OCI-LY7 (cell line): ENCODE data around the gene RAB5IF.
"Not testable (repeated sequence)": the region's sequence is repeated elsewhere in the genome, so short reads cannot be mapped to it uniquely, and the experiment has no call there.

ENCODE experiments used
- CTCF ChIP-seq: fragments of 200-600 bp; sonication (generic); conservative IDR thresholded peaks from 2 replicates; pipeline ENCODE4 v1.5.1; 2014; ENCODE audit warnings: mild to moderate bottlenecking, antibody characterized with exemption, low read length, moderate library complexity, mixed read lengths
- EZH2phosphoT487 ChIP-seq: fragments of 200-600 bp; sonication (generic); IDR thresholded peaks from 2 replicates; pipeline ENCODE4 v1.6.1; 2018; ENCODE audit warnings: low read depth, borderline replicate concordance, mild to moderate bottlenecking, mixed run types, antibody characterized with exemption, low read length, moderate library complexity, mixed read lengths

- TF ChIP-seq CTCF, EZH2phosphoT487: not testable (repeated sequence)
Measured at GRCh38 chr20:36564726-36565121, 40.9 kb upstream of the RAB5IF start.
